CD4-positive, CD25-positive, alpha-beta regulatory T cell (primary cell): ENCODE measurements around the gene MTF1. TPM values are rescaled to one million over a fixed set of nuclear protein-coding genes. Genes with fewer than 3 reads are reported as not detected.

ENCODE experiments used
- ATAC-seq, 2 donors: fragments of 150-1000 bp; cut with Tn5 transposase; one replicate each; pipeline ENCODE4 v1.10.0; 2021; ENCODE audit warnings: low read depth in 2 of 2, moderate number of reproducible peaks in 2 of 2, moderate library complexity in 1 of 2
- DNase-seq, 3 donors: peaks; one replicate each; pipeline versions ENCODE4 v3.0.0 to v3.0.0-alpha.2; 2012 to 2022; ENCODE audit warnings: mixed read lengths in 1 of 3
- H3K27ac ChIP-seq: one replicate; pipeline ENCODE4 v1.7.0; 2013; ENCODE audit warnings: mild to moderate bottlenecking, low read length; ENCODE audit not compliant: insufficient read depth, poor library complexity, severe bottlenecking
- H3K27me3 ChIP-seq: one replicate; pipeline ENCODE4 v1.7.0; 2013; ENCODE audit warnings: low read length; ENCODE audit not compliant: control insufficient read depth, insufficient read depth
- H3K36me3 ChIP-seq: one replicate; pipeline ENCODE4 v1.7.0; 2013; ENCODE audit warnings: mild to moderate bottlenecking, low read length, moderate library complexity; ENCODE audit not compliant: control insufficient read depth, insufficient read depth
- H3K4me1 ChIP-seq: 2 replicates; pipeline ENCODE4 v1.7.0; 2013; ENCODE audit warnings: mild to moderate bottlenecking, low read length; ENCODE audit not compliant: insufficient read depth, control insufficient read depth, poor library complexity, severe bottlenecking
- H3K4me3 ChIP-seq: one replicate; pipeline ENCODE4 v1.7.0; 2013; ENCODE audit warnings: low read depth, mild to moderate bottlenecking, low read length, moderate library complexity
- H3K9me3 ChIP-seq, 2 experiments: 1 replicate in 1 of 2; 2 replicates in 1 of 2; pipeline ENCODE4 v1.7.0; 2013; ENCODE audit warnings: low read length in 2 of 2, mild to moderate bottlenecking in 1 of 2, moderate library complexity in 1 of 2; ENCODE audit not compliant: control insufficient read depth in 2 of 2
- H3K27ac Mint-ChIP-seq, 3 donors: one replicate each; pipeline ENCODE4 v1.8.0; 2020 to 2022; ENCODE audit warnings: mild to moderate bottlenecking in 3 of 3, mixed read lengths in 3 of 3, moderate library complexity in 2 of 3
- H3K27me3 Mint-ChIP-seq: one replicate; pipeline ENCODE4 v1.8.0; 2022; ENCODE audit warnings: mild to moderate bottlenecking, mixed read lengths
- H3K36me3 Mint-ChIP-seq: one replicate; pipeline ENCODE4 v1.8.0; 2020; ENCODE audit warnings: mixed read lengths
- H3K4me1 Mint-ChIP-seq, 4 donors: one replicate each; pipeline ENCODE4 v1.8.0; 2020 to 2022; ENCODE audit warnings: mixed read lengths in 4 of 4, mild to moderate bottlenecking in 1 of 4
- H3K4me3 Mint-ChIP-seq, 4 donors: one replicate each; pipeline ENCODE4 v1.8.0; 2020 to 2022; ENCODE audit warnings: mild to moderate bottlenecking in 4 of 4, mixed read lengths in 4 of 4, moderate library complexity in 3 of 4
- H3K9me3 Mint-ChIP-seq, 7 donors: one replicate each; pipeline ENCODE4 v1.8.0; 2020 to 2022; ENCODE audit warnings: mixed read lengths in 7 of 7, mild to moderate bottlenecking in 3 of 7, moderate library complexity in 2 of 7
- polyA plus RNA-seq, 4 donors: library from polyadenylated mRNA; unstranded; fragments of 300-500 nt; fragmentation: Illumina TruSeq; gene quantifications; one replicate each; pipeline ENCODE4 v1.2.3, GENCODE V29; 2021
- total RNA-seq: library from RNA; stranded (reverse); gene quantifications from one replicate; pipeline ENCODE4 v1.2.3, GENCODE V29; 2022

Gene MTF1
- total and polyA plus RNA-seq, 5 donors from 2014 or later: 16.3 to 34.1 (median 18.8) TPM

GRCh38 chr1:37884145-37884544, 24.8 kb upstream of the MTF1 start:
- Histone ChIP-seq H3K9me3 (no peaks in the 10 kb centered on the region), H3K27me3 (no peaks in the 10 kb centered on the region), H3K27ac (peak overlapping the region; percentile 30), H3K4me3 (peak overlapping the region; percentile 76), H3K4me1 (no peaks in the 10 kb centered on the region), H3K36me3 (peaks cover 76% of the 10 kb centered on the region)
- Mint-ChIP-seq H3K36me3 (peaks cover 66% of the 10 kb centered on the region), H3K4me3 (peak overlapping the region in 2 of 4 donors; percentile 80 to 87), H3K4me1 (peaks cover 0 to 24% (median 9%) of the 10 kb centered on the region in 4 donors), H3K27me3 (no peaks in the 10 kb centered on the region), H3K27ac (peak overlapping the region; percentile 71 to 88 (median 83)), H3K9me3 (no peaks in the 10 kb centered on the region)
- ATAC-seq (no peak), DNase-seq (no peak)

GRCh38 chr1:37883671-37884070, 24.3 kb upstream of the MTF1 start:
- H3K27ac ChIP-seq: peak overlapping the region; percentile 30
- no peaks in the 10 kb centered on the region for H3K27me3 Mint-ChIP-seq
- no peak for ATAC-seq

GRCh38 chr1:37879865-37880264, 20.5 kb upstream of the MTF1 start:
- H3K36me3 Mint-ChIP-seq: peaks cover 53% of the 10 kb centered on the region
- DNase-seq: no peak

More at GRCh38 chr1:37883671-37884070, 24.3 kb upstream of the MTF1 start:
- no peaks in the 10 kb centered on the region for H3K27me3 ChIP-seq
- no peaks in the 10 kb centered on the region for H3K9me3 ChIP-seq
- no peak for DNase-seq
- H3K36me3 ChIP-seq: peaks cover 72% of the 10 kb centered on the region
- peak overlapping the region; percentile 76 for H3K4me3 ChIP-seq
- peak overlapping the region in 2 of 3 donors; percentile 83 to 88 for H3K27ac Mint-ChIP-seq
- peak overlapping the region in 2 of 4 donors; percentile 80 to 87 for H3K4me3 Mint-ChIP-seq
- no peaks in the 10 kb centered on the region for H3K9me3 Mint-ChIP-seq
- H3K4me1 Mint-ChIP-seq: peaks cover 0 to 24% (median 9%) of the 10 kb centered on the region in 4 donors
- no peaks in the 10 kb centered on the region for H3K4me1 ChIP-seq
- H3K36me3 Mint-ChIP-seq: peaks cover 65% of the 10 kb centered on the region

GRCh38 chr1:37878071-37878470, 18.7 kb upstream of the MTF1 start:
- Histone ChIP-seq H3K27me3 (no peaks in the 10 kb centered on the region), H3K9me3 (no peaks in the 10 kb centered on the region), H3K4me3 (no peak overlapping the region), H3K4me1 (no peaks in the 10 kb centered on the region), H3K36me3 (peaks cover 75% of the 10 kb centered on the region), H3K27ac (no peak overlapping the region)
- DNase-seq (no peak), ATAC-seq (no peak)
- H3K27ac Mint-ChIP-seq: no peak overlapping the region
- no peaks in the 10 kb centered on the region for H3K27me3 Mint-ChIP-seq
- H3K9me3 Mint-ChIP-seq: no peaks in the 10 kb centered on the region
- H3K4me3 Mint-ChIP-seq: no peak overlapping the region
- H3K4me1 Mint-ChIP-seq: peaks cover 0 to 12% (median 3%) of the 10 kb centered on the region in 4 donors
- peaks cover 53% of the 10 kb centered on the region for H3K36me3 Mint-ChIP-seq

More at GRCh38 chr1:37879865-37880264, 20.5 kb upstream of the MTF1 start:
- Histone ChIP-seq H3K27me3 (no peaks in the 10 kb centered on the region), H3K4me3 (no peak overlapping the region), H3K4me1 (no peaks in the 10 kb centered on the region), H3K9me3 (no peaks in the 10 kb centered on the region), H3K27ac (no peak overlapping the region), H3K36me3 (peaks cover 63% of the 10 kb centered on the region)
- H3K4me1 Mint-ChIP-seq: peaks cover 0 to 24% (median 9%) of the 10 kb centered on the region in 4 donors
- H3K9me3 Mint-ChIP-seq: no peaks in the 10 kb centered on the region
- H3K27ac Mint-ChIP-seq: no peak overlapping the region
- no peaks in the 10 kb centered on the region for H3K27me3 Mint-ChIP-seq
- ATAC-seq: no peak
- H3K4me3 Mint-ChIP-seq: no peak overlapping the region

- Histone ChIP-seq H3K4me1 (no peaks in the 10 kb centered on the region), H3K27me3 (no peaks in the 10 kb centered on the region), H3K36me3 (peaks cover 64% of the 10 kb centered on the region), H3K9me3 (no peaks in the 10 kb centered on the region), H3K27ac (no peak overlapping the region), H3K4me3 (no peak overlapping the region)
- H3K27ac Mint-ChIP-seq: no peak overlapping the region
- H3K4me1 Mint-ChIP-seq: no peaks in the 10 kb centered on the region
- H3K27me3 Mint-ChIP-seq: no peaks in the 10 kb centered on the region
- H3K36me3 Mint-ChIP-seq: peaks cover 40% of the 10 kb centered on the region
- no peak overlapping the region for H3K4me3 Mint-ChIP-seq
- ATAC-seq (no peak), DNase-seq (peak in 1 of 3 donors; percentile 11)
- H3K9me3 Mint-ChIP-seq: no peaks in the 10 kb centered on the region
These were observed 16.4 kb upstream of the MTF1 start for GRCh38 chr1:37875833-37876232.

GRCh38 chr1:37872692-37873091, 13.3 kb upstream of the MTF1 start:
- DNase-seq: no peak
- H3K4me1 ChIP-seq: no peaks in the 10 kb centered on the region
- Mint-ChIP-seq H3K4me3 (no peak overlapping the region), H3K27me3 (no peaks in the 10 kb centered on the region), H3K36me3 (peaks cover 45% of the 10 kb centered on the region), H3K4me1 (no peaks in the 10 kb centered on the region), H3K9me3 (no peaks in the 10 kb centered on the region), H3K27ac (peak overlapping the region in 2 of 3 donors; percentile 56 to 63)
- no peaks in the 10 kb centered on the region for H3K9me3 ChIP-seq
- no peak for ATAC-seq
- H3K27ac ChIP-seq: no peak overlapping the region
- H3K4me3 ChIP-seq: no peak overlapping the region
- peaks cover 61% of the 10 kb centered on the region for H3K36me3 ChIP-seq
- no peaks in the 10 kb centered on the region for H3K27me3 ChIP-seq

GRCh38 chr1:37868466-37868865, 9.1 kb upstream of the MTF1 start:
- peaks cover 41% of the 10 kb centered on the region for H3K36me3 Mint-ChIP-seq
- no peaks in the 10 kb centered on the region for H3K27me3 Mint-ChIP-seq
- peaks cover 57% of the 10 kb centered on the region for H3K36me3 ChIP-seq
- no peak for DNase-seq
- no peaks in the 10 kb centered on the region for H3K9me3 Mint-ChIP-seq
- H3K4me3 ChIP-seq: no peak overlapping the region
- H3K4me1 Mint-ChIP-seq: peaks cover 0 to 4% (median 0%) of the 10 kb centered on the region in 4 donors
- H3K27ac Mint-ChIP-seq: no peak overlapping the region
- H3K4me3 Mint-ChIP-seq: no peak overlapping the region
- H3K9me3 ChIP-seq: no peaks in the 10 kb centered on the region
- H3K27me3 ChIP-seq: no peaks in the 10 kb centered on the region
- no peak for ATAC-seq
- H3K27ac ChIP-seq: no peak overlapping the region
- H3K4me1 ChIP-seq: no peaks in the 10 kb centered on the region

- H3K27me3 Mint-ChIP-seq: no peaks in the 10 kb centered on the region
These were observed 8.4 kb upstream of the MTF1 start for GRCh38 chr1:37867784-37868183.

More at GRCh38 chr1:37867784-37868183, 8.4 kb upstream of the MTF1 start:
- no peaks in the 10 kb centered on the region for H3K9me3 ChIP-seq
- peaks cover 35% of the 10 kb centered on the region for H3K36me3 Mint-ChIP-seq
- no peak overlapping the region for H3K4me3 ChIP-seq
- no peaks in the 10 kb centered on the region for H3K4me1 ChIP-seq
- no peak for ATAC-seq
- H3K27me3 ChIP-seq: no peaks in the 10 kb centered on the region
- no peak overlapping the region for H3K27ac Mint-ChIP-seq
- DNase-seq: no peak
- no peaks in the 10 kb centered on the region for H3K9me3 Mint-ChIP-seq
- peaks cover 0 to 4% (median 0%) of the 10 kb centered on the region in 4 donors for H3K4me1 Mint-ChIP-seq
- H3K4me3 Mint-ChIP-seq: no peak overlapping the region
- H3K27ac ChIP-seq: no peak overlapping the region
- H3K36me3 ChIP-seq: peaks cover 50% of the 10 kb centered on the region
